Measurements from ENCODE around the gene CASQ1. TPM values are rescaled to one million over a fixed set of nuclear protein-coding genes. Genes with fewer than 3 reads are reported as not detected.

CASQ1 gene
- total and polyA plus RNA-seq, 8 donors = 0.14 TPM; not detected in 7

DNA sequence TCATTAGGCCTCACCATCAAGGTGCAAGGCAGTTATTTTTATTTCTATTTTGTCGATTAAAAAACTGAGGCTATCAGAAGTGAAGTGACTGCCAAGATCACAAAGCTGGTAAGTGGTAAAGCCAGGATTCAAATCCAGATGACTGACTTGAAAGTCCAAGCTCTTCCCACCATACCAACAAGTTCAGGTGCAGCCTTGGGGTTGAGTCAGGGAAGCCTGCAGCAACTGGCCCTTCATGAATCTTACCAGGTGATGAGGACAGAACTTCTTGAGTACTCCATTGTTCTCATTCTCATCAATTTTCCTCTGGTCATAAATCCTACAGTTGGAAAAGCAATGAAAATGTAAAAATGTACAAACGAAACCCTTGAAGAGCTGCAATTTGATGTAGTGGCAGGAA lies 35.0 kb downstream of the CASQ1 start:
- DNase-seq = no peak
- no peaks in the 10 kb centered on the region for H3K9me3 ChIP-seq
- no peaks in the 10 kb centered on the region for H3K4me1 ChIP-seq
- H3K27me3 ChIP-seq = no peaks in the 10 kb centered on the region
- FAIRE-seq = no peak
- 60 to 72% methylated on average over 2 of the region's 2 CpGs for WGBS, 2 donors
- no peak overlapping the region for H3K4me3 ChIP-seq
- peaks cover 7 to 88% (median 42%) of the 10 kb centered on the region in 3 donors for H3K36me3 ChIP-seq
- intact Hi-C loops (cut with DNase I) = no loop called here
- no peak overlapping the region for H3K27ac ChIP-seq
- TF ChIP-seq, protein P1, sequence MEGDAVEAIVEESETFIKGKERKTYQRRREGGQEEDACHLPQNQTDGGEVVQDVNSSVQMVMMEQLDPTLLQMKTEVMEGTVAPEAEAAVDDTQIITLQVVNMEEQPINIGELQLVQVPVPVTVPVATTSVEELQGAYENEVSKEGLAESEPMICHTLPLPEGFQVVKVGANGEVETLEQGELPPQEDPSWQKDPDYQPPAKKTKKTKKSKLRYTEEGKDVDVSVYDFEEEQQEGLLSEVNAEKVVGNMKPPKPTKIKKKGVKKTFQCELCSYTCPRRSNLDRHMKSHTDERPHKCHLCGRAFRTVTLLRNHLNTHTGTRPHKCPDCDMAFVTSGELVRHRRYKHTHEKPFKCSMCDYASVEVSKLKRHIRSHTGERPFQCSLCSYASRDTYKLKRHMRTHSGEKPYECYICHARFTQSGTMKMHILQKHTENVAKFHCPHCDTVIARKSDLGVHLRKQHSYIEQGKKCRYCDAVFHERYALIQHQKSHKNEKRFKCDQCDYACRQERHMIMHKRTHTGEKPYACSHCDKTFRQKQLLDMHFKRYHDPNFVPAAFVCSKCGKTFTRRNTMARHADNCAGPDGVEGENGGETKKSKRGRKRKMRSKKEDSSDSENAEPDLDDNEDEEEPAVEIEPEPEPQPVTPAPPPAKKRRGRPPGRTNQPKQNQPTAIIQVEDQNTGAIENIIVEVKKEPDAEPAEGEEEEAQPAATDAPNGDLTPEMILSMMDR (IDR thresholded peaks at IDR 0.05) = no peak
- no peak for ATAC-seq

DNA sequence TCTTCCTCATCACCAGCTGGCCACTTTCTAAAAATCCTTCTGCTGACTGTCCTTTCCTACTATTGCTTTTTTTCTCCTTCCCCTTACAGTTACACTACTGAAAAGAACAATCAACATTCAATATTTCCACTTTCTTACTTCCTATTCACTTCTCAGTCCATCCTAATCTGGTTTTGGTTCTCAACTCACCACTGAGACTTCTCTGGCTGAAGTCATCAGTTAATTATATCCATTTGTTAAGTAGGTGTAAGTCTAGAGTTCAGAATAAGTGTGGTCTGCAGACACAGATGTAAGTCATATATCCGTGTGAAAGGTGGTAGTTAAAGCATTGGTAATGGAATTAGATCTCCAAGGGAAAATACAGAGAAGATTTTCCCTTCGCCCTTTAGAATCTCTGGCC lies 36.2 kb downstream of the CASQ1 start:
- FAIRE-seq (no peak), ATAC-seq (no peak), DNase-seq (no peak)
- intact Hi-C loops (cut with DNase I) = no loop called here
- TF ChIP-seq, protein P1 (IDR thresholded peaks at IDR 0.05) = no peak
- Histone ChIP-seq H3K27me3 (no peaks in the 10 kb centered on the region), H3K4me1 (no peaks in the 10 kb centered on the region), H3K27ac (no peak overlapping the region), H3K4me3 (no peak overlapping the region), H3K36me3 (peaks cover 7 to 89% (median 50%) of the 10 kb centered on the region in 3 donors), H3K9me3 (no peaks in the 10 kb centered on the region)
- 93 to 94% methylated on average over 2 of the region's 2 CpGs for WGBS, 2 donors

DNA sequence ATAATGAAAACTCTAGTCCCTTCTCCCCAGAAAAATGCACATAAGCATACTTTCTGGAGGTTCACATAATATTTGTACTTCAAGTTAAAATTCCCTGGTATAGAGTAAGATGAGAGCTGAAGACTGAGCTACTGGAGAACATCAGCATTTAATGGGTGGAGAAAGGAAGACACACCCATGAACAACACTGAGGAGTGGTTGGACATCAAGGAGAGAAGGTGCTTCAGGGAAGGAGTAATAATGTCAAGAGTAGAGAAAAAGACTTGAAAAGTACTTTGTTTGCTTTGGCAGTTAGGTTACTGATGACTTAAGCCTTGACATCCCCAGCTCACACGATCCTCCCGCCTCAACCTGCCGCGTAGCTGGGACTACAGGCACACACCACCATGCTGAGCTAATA lies 36.7 kb downstream of the CASQ1 start:
- Histone ChIP-seq H3K36me3 (peaks cover 7 to 91% (median 50%) of the 10 kb centered on the region in 3 donors), H3K27ac (no peak overlapping the region), H3K27me3 (no peaks in the 10 kb centered on the region), H3K4me1 (no peaks in the 10 kb centered on the region), H3K4me3 (no peak overlapping the region), H3K9me3 (no peaks in the 10 kb centered on the region)
- FAIRE-seq = no peak
- no peak for ATAC-seq
- DNase-seq = no peak
- TF ChIP-seq, protein P1 (IDR thresholded peaks at IDR 0.05) = no peak
- 83 to 86% methylated on average over 4 of the region's 4 CpGs for WGBS, 2 donors
- intact Hi-C loops (cut with DNase I) = no loop called here

- Histone ChIP-seq H3K4me1 (no peaks in the 10 kb centered on the region), H3K36me3 (peaks cover 7 to 87% (median 45%) of the 10 kb centered on the region in 3 donors), H3K27me3 (no peaks in the 10 kb centered on the region), H3K27ac (no peak overlapping the region), H3K4me3 (no peak overlapping the region), H3K9me3 (no peaks in the 10 kb centered on the region)
- no peak for ATAC-seq
- WGBS, 2 donors = 97 to 98% methylated on average over 1 of the region's 1 CpG
- no peak for DNase-seq
- FAIRE-seq = no peak
- intact Hi-C loops (cut with DNase I) = no loop called here
- TF ChIP-seq, protein P1 (IDR thresholded peaks at IDR 0.05) = no peak
Measured at GRCh38 chr1:160227561-160227960, 37.2 kb downstream of the CASQ1 start.

- no peaks in the 10 kb centered on the region for H3K27me3 ChIP-seq
- TF ChIP-seq, protein P1 (IDR thresholded peaks at IDR 0.05) = no peak
- no peak overlapping the region for H3K27ac ChIP-seq
- no peaks in the 10 kb centered on the region for H3K9me3 ChIP-seq
- intact Hi-C loops (cut with DNase I) = no loop called here
- peaks cover 7 to 84% (median 37%) of the 10 kb centered on the region in 3 donors for H3K36me3 ChIP-seq
- DNase-seq = no peak
- no peak for ATAC-seq
- H3K4me3 ChIP-seq = no peak overlapping the region
- no peaks in the 10 kb centered on the region for H3K4me1 ChIP-seq
- FAIRE-seq = no peak
Measured at GRCh38 chr1:160228431-160228830, 38.1 kb downstream of the CASQ1 start.

Data from pancreas (tissue), 10 donors.